Lower leg skin (tissue), 3 donors: Measurements from ENCODE around the gene REX1BD.

Experiments
- POLR2A ChIP-seq, 2 donors: fragments of 450-650 bp; IDR thresholded peaks; one replicate each; pipeline ENCODE4 v1.6.1; 2016 to 2017; ENCODE audit warnings: antibody characterized with exemption in 2 of 2, mild to moderate bottlenecking in 1 of 2, moderate library complexity in 1 of 2
- TF ChIP-seq, protein P1 (sequence below), 3 donors: fragments of 450-650 bp; IDR thresholded peaks; one replicate each; pipeline ENCODE4 v1.5.1; 2016; ENCODE audit warnings: antibody characterized with exemption in 3 of 3, mild to moderate bottlenecking in 3 of 3, moderate library complexity in 2 of 3

DNA sequence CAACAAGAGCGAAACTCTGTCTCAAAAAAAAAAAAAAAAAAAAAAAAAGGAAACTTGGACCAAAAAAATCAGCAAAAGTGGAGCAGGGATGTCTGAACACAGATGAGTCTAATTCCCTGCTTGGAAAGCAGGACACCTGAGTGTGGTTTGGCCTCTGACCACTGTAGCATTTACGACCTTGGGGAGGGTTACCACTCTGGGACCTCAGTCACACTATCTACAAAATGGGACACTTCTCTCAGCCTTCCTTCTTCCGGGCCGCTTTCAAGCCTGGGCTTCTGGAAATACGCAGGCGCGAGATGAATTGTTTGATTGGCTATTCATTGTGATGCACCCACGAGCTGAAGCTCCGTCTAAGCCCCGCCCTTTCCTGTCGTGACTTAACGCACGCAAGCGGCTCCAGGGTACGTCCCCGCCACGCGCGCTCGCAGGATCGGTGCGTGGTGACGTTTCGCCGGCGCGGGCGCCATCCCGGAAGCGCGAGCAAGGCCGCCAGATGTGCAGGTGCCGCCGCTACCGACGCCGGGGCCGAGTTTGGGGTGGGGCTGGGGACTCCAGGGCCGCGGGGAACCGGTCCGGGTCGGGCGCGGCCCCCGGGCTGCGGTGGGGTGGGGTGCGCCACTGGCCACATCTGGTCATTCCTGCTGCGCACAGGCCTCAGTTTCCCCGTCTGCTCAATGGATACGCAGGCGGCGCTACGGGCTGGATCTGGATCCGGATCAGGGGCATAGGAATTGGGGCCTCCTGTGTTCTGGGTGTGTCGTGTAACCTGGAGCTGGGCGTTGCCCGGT, 31.0 kb upstream of the REX1BD start, which contains the start of gene KXD1:
- no peak for TF ChIP-seq POLR2A (IDR thresholded peaks at IDR 0.05)
- TF ChIP-seq, protein P1, sequence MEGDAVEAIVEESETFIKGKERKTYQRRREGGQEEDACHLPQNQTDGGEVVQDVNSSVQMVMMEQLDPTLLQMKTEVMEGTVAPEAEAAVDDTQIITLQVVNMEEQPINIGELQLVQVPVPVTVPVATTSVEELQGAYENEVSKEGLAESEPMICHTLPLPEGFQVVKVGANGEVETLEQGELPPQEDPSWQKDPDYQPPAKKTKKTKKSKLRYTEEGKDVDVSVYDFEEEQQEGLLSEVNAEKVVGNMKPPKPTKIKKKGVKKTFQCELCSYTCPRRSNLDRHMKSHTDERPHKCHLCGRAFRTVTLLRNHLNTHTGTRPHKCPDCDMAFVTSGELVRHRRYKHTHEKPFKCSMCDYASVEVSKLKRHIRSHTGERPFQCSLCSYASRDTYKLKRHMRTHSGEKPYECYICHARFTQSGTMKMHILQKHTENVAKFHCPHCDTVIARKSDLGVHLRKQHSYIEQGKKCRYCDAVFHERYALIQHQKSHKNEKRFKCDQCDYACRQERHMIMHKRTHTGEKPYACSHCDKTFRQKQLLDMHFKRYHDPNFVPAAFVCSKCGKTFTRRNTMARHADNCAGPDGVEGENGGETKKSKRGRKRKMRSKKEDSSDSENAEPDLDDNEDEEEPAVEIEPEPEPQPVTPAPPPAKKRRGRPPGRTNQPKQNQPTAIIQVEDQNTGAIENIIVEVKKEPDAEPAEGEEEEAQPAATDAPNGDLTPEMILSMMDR (IDR thresholded peaks at IDR 0.05): no peak
